HG02642 (cell line): ENCODE measurements around the gene OR51A7.
"Not testable (repeated sequence)": the region's sequence is repeated elsewhere in the genome, so short reads cannot be mapped to it uniquely, and the experiment has no call there.

Experiments used
- ATAC-seq: cut with Tn5 transposase; IDR thresholded peaks from one replicate; pipeline ENCODE4 v1.9.1; 2021; ENCODE audit warnings: mild to moderate bottlenecking; ENCODE audit not compliant: unreplicated experiment, poor library complexity

Gene OR51A7

DNA sequence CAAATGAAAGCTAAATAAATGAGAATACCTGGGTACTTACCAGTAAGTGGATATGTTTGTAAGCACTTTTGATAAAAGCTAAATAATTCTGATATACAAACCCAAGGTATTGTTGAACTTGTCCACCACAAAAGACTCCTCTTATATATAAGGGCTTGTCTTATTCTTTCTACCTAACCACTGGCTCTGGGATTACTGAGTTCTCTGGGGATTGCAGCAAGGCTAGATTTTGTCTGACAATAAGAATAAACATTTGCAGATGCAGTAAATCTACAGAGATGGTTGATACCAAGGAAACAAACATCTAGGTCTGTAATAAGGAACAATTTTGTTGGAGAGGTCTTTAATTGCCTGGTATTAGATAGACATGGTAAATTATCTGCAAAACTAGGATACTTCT, 43.9 kb downstream of the OR51A7 start, which contains the start of gene OR51A4:
TSS of gene OR51A4 (minus strand) at position 101 of the 400 bp plus-strand sequence. CDS start 505 bp downstream, outside the sequence.
- no peak for ATAC-seq

GRCh38 chr11:4955613-4956012, 52.0 kb downstream of the OR51A7 start, which contains the start of gene OR51A2:
Gene OR51A2 (minus strand): TSS chr11:4955713. CDS start chr11:4955713, 0 bp downstream.
- not testable (repeated sequence) for ATAC-seq

GRCh38 chr11:4957396-4957795, 53.8 kb downstream of the OR51A7 start:
- no peak for ATAC-seq
